HG03460 (cell line): ENCODE results near the gene TLR9.

Experiments
- ATAC-seq: cut with Tn5 transposase; IDR thresholded peaks from one replicate; pipeline ENCODE4 v1.9.1; 2021; ENCODE audit not compliant: unreplicated experiment

Gene TLR9

DNA sequence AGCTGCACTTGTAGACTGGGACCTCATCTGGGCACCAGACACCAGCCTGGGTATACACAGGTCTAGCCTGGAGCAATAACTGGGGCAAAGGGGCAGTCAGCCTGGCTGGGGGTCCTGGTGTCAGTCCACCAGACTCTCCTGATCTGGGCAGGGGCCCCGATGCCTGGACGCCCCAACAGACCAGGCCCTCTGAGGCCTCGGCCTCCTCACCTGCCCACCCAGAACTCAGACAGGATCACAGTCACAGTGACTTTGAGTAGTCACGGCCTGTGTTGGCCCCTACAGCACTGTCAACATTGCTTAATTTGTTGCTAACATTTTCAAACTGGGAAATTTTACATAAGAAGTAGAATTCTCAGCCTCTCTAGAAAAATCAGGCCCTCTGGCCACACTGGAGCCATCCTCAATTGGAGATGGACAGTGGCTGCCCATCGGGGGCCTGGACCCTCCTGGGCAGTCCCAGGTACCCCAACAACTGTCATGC lies 7.7 kb upstream of the TLR9 start:
- no peak for ATAC-seq

DNA sequence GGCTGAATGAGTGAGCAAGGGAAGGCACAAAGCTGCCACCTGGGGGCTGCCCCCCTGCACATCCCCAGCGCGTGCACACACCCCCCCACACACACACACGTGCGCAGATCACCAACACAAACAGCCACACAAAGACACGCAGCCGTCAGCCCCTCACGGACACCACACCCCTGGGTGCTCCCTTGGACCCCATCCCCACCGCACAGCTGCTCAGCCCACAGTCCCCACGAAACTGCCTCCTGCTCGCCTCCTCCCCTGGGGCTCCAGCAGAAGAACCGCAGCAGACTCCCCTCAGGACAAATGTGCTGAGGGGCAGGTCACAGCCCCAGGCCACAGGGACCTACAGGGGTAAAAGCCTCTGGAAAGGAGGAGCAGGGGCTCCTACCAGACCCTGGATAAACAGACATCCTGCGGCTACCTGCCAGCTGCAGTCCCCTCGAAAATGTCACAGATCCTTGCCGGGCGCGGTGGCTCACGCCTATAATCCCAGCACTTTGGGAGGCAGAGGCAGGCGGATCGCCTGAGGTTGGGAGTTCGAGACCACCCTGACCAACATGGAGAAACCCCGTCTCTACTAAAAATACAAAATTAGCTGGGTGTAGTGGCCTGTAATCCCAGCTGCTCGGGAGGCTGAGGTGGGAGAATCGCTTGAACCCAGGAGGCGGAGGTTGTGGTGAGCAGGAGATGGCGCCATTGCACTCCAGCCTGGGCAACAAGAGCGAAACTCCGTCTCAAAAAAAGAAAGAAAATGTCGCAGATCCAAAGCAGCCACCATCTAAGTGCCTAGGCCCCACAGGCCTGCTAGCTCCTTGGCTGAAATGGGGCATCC lies 7.0 kb upstream of the TLR9 start:
- no peak for ATAC-seq

DNA sequence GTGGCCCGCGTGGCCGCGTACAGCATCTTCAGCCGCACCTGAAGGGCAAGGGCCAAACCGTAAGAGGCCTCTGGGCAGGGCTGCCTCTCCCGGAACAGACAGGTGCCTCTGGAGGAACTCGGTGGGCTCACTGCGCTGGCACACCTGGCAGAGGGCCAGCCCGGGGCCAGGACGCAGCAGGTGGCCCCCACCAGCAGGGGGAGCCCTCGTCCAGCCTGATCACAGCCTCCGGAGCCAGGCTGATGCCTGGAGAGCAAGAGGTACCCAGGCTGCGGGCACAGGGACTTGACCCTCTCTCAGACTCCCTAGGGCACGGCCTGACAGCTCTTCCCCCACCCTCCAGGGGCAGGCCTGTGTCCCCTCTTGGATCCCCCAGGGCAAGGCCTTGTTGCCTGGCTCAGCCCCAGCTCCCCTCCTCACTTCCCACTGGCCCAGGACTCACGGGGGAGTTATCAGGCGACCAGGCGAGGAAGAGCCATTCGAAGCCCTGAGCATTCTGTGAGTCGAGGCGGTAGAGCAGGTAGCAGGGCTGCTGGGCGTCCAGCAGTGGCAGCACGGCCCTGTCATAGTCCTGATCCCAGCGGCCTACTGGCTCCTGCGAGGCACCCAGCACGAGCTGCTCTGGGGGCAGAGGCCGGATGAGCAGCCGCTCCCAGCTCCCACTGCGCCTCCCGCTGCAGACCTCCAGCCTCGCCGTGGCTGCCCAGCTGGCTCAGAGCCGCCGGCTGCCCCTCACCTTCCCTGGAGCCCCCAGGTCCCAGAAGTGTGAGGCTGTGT lies 6.2 kb upstream of the TLR9 start:
- ATAC-seq, result no peak

DNA sequence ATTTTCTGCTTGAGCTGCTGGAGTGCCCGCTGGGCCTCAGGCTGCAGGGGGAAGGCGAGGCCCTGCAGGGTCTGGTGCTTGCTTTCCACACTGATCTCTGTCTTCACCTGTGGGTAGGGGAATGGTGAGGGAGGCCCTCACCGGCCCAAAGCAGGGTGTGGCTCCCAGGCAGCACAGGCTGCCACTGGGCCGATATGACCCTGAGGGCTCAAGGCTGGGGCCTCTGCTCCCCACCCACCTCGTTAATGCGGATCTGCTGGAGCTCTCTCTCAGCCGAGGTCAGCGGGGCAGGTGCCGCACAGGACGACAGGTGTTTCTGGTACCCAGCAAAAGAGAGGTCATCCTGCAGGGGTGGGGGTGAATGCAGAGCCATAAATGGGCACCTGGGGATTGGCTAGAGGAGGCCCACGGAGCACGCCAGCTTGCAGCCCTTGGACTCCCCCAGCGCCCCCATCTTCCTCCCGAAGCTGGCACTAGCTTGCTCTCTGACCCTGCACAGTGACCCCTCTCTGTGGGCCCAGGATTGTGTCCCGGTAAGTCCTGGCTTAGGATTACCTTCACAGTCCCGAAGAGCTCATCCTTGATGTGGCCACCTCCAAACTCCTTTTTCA lies 5.5 kb upstream of the TLR9 start:
- ATAC-seq, result no peak

DNA sequence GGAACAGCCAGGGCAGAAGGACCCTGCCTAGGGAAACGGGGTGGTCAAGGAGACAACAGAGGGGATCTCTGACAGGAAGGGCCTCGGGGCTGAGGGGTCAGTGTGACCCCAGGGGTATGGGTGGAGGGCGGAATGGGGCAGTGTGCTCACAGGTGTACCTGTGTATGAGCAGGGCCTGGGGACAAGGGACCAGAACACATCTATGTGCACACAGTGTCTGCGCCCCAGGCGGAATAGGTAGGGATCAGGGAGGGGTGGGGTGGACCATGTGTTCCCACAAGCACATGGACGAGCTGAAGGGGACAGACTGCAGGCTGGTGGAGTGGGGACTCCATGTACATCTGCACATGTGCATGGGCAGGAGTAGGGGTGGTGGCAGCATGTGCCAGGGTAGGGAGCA lies 5.0 kb upstream of the TLR9 start:
- no peak for ATAC-seq

DNA sequence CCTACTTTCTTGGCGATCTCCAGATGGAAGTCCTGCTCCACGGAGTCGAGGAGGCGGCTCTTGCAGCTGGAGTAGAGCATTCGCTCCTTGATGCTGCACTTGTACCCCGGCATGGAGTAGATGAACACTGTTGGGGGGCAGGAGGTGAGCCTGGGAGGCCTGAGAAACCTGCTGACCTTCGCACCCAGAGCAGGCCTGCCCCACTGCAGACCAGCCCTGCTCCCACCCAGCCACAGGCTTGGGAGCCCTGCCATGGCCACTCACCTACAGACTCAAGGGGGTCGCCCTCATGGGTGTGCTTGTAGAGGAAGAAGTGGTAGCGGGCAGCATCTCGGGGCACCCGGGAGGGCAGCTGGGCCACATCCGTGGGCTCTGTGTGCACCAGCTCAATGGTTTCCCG lies 4.2 kb upstream of the TLR9 start:
- no peak for ATAC-seq

DNA sequence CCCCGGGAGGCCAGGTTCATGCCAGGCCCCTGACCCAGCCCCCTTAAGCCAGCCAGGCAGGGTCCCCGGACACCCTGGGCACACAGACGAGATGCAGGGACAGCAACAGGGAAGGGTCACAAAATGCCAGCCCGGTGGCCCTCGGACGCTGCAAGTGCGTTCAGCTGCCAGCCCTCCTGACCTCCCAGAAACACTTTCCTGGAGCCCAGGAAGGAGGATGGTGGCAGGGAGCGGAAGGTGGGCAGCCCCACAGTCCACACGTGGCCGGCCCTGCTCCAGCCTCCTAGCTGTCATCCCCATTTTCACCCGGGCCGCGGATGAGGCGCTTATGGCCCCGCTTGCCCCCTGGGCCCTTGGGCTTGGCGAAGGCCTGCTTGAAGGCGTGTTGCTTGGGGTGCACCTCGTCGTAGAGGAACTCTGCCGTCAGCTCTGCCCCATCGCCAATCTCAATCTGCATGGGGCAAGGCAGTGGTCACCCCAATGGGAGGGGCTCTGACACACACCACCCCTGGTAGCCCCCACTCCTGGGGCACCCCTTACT lies 3.4 kb upstream of the TLR9 start:
- no peak for ATAC-seq

DNA sequence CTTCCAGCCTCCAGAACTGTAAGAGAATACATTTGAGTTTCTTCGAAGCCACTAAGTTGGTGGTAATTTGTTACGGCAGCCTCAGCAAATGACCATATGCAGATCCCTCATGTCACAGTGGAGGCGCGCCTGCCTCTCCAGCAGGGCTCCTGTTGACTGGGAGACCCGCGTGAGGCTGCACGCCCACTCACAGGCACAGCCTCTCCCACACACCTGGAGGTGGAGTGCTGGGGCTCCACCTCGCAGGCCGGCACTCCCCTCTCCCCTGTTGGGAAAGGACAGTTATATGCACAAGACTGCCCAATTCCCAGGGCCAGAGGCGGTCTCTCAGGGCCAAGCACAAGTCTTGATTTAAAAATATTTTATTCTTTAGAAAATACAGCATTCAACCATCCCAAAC lies 2.8 kb upstream of the TLR9 start:
- ATAC-seq, result no peak

DNA sequence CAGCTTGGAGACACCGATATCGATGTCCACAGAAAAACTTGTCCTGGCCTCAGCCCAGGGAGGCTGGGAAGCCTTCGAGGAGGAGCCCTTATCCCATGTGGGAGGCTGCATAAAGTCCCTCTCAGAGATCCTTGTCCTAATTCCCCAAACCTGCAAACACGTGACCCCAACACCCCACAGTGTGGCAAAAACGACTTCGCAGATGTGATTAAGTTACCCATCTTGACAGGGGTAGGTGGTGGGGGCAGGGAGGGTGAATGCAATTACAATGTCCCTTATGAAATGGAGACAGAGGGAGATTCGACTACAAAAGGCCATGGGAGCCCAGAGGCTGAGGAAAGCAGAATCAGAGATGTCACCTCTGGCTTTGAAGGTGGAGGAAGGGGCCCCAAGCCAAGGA lies 2.3 kb upstream of the TLR9 start:
- no peak for ATAC-seq

DNA sequence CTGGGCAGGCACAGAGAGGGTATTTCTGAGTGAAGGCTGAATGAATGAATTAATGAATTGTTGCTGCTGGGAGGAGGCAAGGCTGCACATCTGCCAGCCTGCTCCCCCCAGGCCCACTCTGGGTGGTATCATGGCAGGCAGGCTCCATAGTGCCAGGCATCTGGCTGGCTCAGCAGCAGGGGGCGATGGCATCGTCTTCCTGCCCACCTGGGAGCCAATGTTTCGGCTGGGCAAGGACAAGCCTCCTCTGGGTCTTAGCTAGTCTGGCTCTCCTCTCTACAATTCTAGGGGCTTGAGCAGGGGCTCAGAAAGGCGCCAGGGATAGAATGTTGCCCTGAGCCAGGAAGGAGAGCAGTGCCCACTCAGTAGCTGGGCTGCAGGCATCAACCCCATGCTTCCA lies 1.7 kb upstream of the TLR9 start:
- ATAC-seq, result no peak

DNA sequence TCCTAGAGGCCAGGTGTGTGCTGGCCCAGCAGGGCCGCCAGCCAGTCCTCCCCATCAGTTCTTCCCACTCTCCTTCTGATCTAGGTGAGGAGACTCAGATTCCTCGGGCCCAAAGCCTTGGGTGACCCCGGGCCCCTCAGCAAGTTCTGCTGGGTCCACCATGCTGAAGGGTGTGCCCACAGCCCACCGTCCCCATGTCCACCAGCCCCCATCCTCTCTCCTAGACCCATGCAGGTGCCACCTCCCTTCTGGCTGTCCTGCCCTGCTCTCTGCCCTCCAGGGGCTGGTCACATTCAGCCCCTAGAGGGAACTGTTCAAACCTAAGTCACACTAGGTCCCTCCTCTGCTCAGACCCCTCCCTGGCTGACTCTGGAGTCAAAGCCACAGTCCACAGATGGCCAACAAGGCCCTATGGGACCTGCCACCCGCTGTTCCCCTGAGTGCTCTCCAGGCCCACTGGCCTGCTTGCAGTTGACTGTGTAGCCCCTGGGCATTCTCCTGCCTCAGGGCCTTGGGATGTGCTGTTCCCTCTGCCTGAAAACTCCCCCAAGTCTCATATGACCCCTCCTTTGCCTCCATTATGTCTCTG lies 878 bp upstream of the TLR9 start:
- ATAC-seq, result no peak

DNA sequence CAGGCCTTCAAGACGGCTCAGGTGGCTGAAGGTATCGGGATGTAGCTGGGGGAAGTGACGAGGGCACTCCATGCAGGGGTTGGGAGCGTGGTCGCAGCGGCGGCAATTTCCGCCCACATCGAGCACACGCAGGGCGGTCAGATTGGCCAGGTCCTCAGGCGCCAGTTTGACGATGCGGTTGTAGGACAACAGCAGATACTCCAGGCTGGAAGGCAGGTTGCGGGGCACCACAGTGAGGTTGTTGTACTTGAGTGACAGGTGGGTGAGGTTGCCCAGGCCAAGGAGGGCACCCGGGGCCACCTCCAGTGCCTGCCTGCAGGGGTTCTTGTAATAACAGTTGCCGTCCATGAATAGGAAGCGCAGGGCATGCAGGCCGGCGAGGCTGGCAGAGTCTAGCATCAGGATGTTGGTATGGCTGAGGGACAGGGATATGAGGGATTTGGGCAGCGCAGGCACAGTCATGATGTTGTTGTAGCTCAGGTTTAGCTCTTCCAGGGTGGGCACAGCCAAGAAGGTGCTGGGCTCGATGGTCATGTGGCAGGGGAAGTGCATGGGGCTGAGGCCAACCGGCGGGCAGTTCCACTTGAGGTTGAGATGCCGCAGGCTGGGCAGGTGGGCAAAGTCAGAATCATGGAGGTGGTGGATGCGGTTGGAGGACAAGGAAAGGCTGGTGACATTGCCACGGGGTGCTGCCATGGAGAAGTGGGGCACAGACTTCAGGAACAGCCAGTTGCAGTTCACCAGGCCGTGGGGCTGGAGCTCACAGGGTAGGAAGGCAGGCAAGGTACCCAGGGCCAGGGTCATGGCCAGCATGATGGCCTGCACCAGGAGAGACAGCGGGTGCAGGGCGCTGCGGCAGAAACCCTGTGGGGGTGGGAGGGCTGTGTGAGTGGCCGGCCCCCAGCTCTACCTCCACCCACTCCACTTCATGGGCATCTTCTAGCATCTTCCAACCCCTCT lies 1.7 kb downstream of the TLR9 start:
- no peak for ATAC-seq

DNA sequence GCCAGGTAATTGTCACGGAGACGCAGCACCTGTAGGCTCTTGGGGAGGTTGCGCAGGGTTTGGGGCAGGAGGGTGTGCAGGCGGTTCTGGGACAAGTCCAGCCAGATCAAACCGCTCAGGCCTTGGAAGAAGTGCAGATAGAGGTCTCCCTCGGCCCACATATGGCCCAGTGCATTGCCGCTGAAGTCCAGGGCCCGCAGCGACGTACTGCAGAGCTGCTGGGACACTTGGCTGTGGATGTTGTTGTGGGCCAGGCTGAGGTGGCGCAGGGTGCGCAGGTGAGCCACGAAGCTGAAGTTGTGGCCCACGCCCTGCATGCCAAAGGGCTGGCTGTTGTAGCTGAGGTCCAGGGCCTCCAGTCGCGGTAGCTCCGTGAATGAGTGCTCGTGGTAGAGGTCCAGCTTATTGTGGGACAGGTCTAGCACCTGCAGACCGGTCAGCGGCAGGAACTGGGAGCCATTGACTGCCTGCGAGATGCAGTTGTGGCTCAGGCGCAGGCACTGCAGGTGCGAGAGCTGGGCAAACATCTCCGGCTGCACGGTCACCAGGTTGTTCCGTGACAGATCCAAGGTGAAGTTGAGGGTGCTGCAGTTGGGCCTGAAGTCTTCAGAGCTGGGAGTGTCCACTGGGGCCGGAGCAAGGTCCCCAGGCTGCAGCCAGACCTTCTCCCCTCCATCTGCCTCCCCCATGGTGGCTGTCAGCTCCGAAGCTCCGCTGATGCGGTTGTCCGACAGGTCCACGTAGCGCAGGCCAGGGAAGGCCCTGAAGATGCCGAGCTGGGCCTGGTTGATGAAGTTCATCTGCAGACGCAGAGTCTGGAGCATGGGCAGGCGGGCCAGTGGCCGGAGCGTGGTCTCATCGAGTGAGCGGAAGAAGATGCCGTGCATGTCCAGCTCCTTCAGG lies 2.9 kb downstream of the TLR9 start:
- ATAC-seq, result no peak

DNA sequence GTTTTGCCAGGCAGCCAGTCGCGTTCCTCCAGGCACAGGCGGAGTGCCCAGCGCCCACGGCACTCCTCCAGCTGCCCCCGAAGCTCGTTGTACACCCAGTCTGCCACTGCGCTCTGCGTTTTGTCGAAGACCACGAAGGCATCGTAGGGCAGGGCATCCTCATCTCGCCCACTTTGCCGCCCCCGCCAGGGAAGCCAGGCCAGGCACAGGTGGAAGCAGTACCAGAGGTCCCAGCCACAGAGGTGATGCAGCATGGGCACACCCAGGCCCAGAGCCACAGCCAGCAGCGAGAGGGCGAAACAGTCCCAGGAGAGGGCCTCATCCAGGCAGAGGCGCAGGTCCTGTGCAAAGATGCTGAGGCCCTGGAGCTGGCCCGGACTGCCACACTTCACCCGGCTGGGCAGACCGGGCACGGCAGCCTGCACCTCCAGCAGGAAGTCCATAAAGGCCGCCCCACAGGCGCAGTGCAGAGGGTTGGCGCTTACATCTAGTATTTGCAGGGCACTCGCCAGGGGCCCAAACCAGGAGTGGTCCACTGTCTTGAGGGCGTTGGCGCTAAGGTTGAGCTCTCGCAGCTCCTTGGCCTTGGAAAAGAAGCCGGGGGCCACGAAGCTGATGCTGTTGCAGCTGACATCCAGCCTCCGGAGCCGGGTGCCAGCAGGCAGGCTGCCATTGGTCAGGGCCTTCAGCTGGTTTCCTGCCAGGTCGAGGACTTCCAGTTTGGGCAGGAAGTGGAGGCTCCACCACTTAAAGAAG lies 3.7 kb downstream of the TLR9 start:
- ATAC-seq, result no peak

DNA sequence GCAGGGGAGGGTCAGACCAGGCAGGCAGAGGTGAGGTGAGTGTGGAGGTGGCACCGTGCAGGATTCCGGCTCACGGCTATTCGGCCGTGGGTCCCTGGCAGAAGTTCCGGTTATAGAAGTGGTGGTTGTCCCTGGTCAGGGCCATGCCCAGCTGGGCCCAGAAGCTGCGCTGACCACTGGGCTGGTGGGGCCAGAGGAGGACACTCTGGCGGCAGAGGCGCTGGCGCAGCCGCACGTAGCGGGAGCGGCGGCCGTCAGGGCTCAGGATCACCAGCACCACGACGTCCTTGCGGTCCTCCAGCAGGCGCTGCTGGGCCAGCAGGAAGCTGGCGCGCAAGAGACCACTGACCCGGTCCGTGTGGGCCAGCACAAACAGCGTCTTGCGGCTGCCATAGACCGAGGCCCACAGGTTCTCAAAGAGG lies 4.3 kb downstream of the TLR9 start:
- ATAC-seq, result no peak

DNA sequence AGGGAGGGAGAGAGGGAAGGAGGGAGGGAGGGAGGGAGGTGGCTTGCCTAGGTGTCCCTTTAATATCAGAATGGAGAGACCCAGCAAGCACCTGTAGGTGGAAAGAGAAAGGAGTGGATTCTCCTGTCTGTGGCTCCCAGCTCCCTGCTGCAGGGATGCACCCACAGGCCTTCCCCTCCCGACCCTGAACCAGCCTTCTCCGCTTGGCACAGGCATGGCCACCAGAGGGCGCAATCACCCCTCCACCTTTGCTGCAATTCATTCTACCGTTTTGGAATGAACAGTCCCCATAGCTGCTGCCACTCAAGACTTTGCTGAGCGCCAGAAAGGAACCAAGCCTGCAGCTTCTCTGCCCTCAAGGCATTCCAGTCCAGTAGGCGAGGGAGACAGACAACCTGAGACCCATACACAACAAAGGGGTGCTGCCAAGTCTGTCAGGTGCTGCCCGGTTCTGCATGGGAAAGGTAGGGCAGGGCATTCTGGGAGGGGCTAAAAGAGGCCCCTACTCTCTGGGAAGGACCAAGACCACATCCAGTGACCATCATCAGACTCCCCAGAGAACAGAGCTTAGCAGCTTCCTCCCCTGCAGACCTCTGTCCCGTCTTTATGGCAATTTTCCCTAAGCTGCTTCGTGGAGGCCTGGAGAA lies 4.9 kb downstream of the TLR9 start:
- ATAC-seq, result no peak

DNA sequence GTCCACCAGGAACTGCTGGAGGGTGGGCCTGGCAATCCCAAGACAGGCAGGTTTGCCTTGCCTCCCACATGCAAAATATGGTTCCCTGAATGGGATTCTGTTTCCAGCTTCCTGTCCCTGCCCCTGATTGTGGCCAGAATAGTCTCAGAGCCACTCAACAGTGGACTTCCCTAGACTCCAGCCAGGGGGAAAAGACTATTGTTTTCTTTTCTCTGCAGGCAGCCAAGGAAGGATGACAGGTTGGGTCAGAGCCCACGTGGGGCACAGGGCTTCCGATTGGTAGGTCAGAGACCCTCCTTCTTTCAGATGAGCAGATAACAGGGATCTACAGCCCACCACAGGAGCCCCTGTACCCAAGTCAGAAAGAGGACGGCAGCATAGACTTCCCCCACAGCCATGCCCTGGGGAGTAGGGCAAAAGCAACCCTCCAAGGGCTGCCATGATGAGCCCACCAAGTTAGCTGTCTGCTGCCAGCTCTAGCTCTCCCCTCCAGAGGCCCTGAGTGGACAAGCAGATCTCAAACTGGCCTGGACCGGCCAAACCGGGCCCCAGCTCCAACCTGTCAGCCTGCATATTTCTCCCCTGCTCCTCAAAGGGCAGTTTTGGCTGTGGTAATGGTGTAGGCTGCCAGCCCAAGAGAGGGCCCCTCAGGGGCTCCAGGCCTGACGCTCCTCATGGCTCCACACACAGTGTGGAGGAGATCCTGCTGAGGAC lies 6.4 kb downstream of the TLR9 start:
- ATAC-seq, result no peak
